Measurements from ENCODE around the gene PLEKHA6.

The PLEKHA6 gene

GRCh38 chr1:204227996-204228785, 131.5 kb downstream of the PLEKHA6 start:
- no peak for DNase-seq

- no peak for DNase-seq
Measured at GRCh38 chr1:204227351-204227750, 132.4 kb downstream of the PLEKHA6 start.

- DNase-seq, result no peak
Measured at GRCh38 chr1:204225841-204226735, 133.6 kb downstream of the PLEKHA6 start.

- no peak for DNase-seq
Measured at GRCh38 chr1:204224655-204225054, 135.1 kb downstream of the PLEKHA6 start.

GRCh38 chr1:204223129-204223860, 136.4 kb downstream of the PLEKHA6 start:
- no peak for DNase-seq

GRCh38 chr1:204222764-204223055, 137.0 kb downstream of the PLEKHA6 start:
- DNase-seq, result no peak

GRCh38 chr1:204222006-204222763, 137.5 kb downstream of the PLEKHA6 start:
- DNase-seq, result no peak

- no peak for DNase-seq
Measured at GRCh38 chr1:204221271-204221670, 138.5 kb downstream of the PLEKHA6 start.

GRCh38 chr1:204219971-204220616, 139.6 kb downstream of the PLEKHA6 start:
- no peak for DNase-seq

GRCh38 chr1:204218552-204218951, 141.2 kb downstream of the PLEKHA6 start:
- DNase-seq, result no peak

GRCh38 chr1:204217648-204218000, 142.1 kb downstream of the PLEKHA6 start:
- no peak for DNase-seq

- DNase-seq, result no peak
Measured at GRCh38 chr1:204216880-204217647, 142.7 kb downstream of the PLEKHA6 start.

- DNase-seq, result no peak
Measured at GRCh38 chr1:204216236-204216635, 143.5 kb downstream of the PLEKHA6 start.

GRCh38 chr1:204213668-204214662, 145.8 kb downstream of the PLEKHA6 start, which contains the start of gene GOLT1A:
Gene GOLT1A, minus strand, starts transcription at chr1:204213988. Its CDS starts 82 bp downstream, at chr1:204213906.
- no peak for DNase-seq

GRCh38 chr1:204212715-204213114, 147.0 kb downstream of the PLEKHA6 start:
- DNase-seq, result no peak

GRCh38 chr1:204211046-204211445, 148.7 kb downstream of the PLEKHA6 start:
- no peak for DNase-seq

- peak; percentile 40 for DNase-seq
Measured at GRCh38 chr1:204207136-204207616, 152.6 kb downstream of the PLEKHA6 start.

GRCh38 chr1:204206121-204206520, 153.6 kb downstream of the PLEKHA6 start:
- DNase-seq, result no peak

GRCh38 chr1:204205486-204205885, 154.2 kb downstream of the PLEKHA6 start:
- DNase-seq, result no peak

GRCh38 chr1:204204944-204205343, 154.8 kb downstream of the PLEKHA6 start:
- DNase-seq, result no peak
